Measurements from ENCODE around the gene LSAMP.

Gene LSAMP

GRCh38 chr3:116350119-116350733 lies 95.1 kb downstream of the LSAMP start:
- no peak for DNase-seq

- no peak for DNase-seq
Measured at GRCh38 chr3:116348216-116348615, 97.1 kb downstream of the LSAMP start.

- no peak for DNase-seq
Measured at GRCh38 chr3:116342499-116342898, 102.8 kb downstream of the LSAMP start.

GRCh38 chr3:116341899-116342298 lies 103.4 kb downstream of the LSAMP start:
- DNase-seq: no peak

GRCh38 chr3:116341381-116341780 lies 103.9 kb downstream of the LSAMP start:
- DNase-seq: no peak

GRCh38 chr3:116340680-116341216 lies 104.5 kb downstream of the LSAMP start:
- DNase-seq: no peak

- DNase-seq: peak; percentile 38
Measured at GRCh38 chr3:116339441-116340028, 105.8 kb downstream of the LSAMP start.

- DNase-seq: no peak
Measured at GRCh38 chr3:116338713-116339112, 106.6 kb downstream of the LSAMP start.

GRCh38 chr3:116337229-116337628 lies 108.1 kb downstream of the LSAMP start:
- DNase-seq: no peak

GRCh38 chr3:116331380-116331779 lies 113.9 kb downstream of the LSAMP start:
- no peak for DNase-seq

GRCh38 chr3:116322750-116323375 lies 122.4 kb downstream of the LSAMP start:
- DNase-seq: no peak

GRCh38 chr3:116318370-116318769 lies 126.9 kb downstream of the LSAMP start:
- DNase-seq: no peak

GRCh38 chr3:116316771-116317170 lies 128.5 kb downstream of the LSAMP start:
- no peak for DNase-seq

- peak; percentile 70 for DNase-seq
Measured at GRCh38 chr3:116314476-116314875, 130.8 kb downstream of the LSAMP start.

- DNase-seq: no peak
Measured at GRCh38 chr3:116306720-116307119, 138.6 kb downstream of the LSAMP start.

- no peak for DNase-seq
Measured at GRCh38 chr3:116306149-116306548, 139.1 kb downstream of the LSAMP start.

- no peak for DNase-seq
Measured at GRCh38 chr3:116302087-116302747, 143.1 kb downstream of the LSAMP start.

- DNase-seq: no peak
Measured at GRCh38 chr3:116301422-116301821, 143.9 kb downstream of the LSAMP start.

- DNase-seq: peak; percentile 50
Measured at GRCh38 chr3:116300226-116300625, 145.1 kb downstream of the LSAMP start.

GRCh38 chr3:116299646-116300081 lies 145.6 kb downstream of the LSAMP start:
- peak; percentile 54 for DNase-seq

GRCh38 chr3:116298151-116298550 lies 147.1 kb downstream of the LSAMP start:
- no peak for DNase-seq

- no peak for DNase-seq
Measured at GRCh38 chr3:116291141-116291540, 154.1 kb downstream of the LSAMP start.

- DNase-seq: no peak
Measured at GRCh38 chr3:116288485-116288884, 156.8 kb downstream of the LSAMP start.
